HCT116 (cell line): ENCODE measurements around the gene THADA. TPM values are rescaled to one million over a fixed set of nuclear protein-coding genes. Genes with fewer than 3 reads are reported as not detected.

Experiments
- ATAC-seq: fragments of 200-7000 bp; cut with Tn5 transposase; 2 replicates; pipeline ENCODE4 v1.9.1; 2020; ENCODE audit warnings: mild to moderate bottlenecking, moderate library complexity
- BruUV-seq: library from RNA; stranded (reverse); fragments of 400-500 nt; replicated peaks from 2 replicates; lab custom pipeline; 2021; lab: Mats Ljungman, UMichigan
- CTCF ChIA-PET: fragments of 300-600 bp; sonication (Branson Sonifier 250); formaldehyde crosslinking; loops from one replicate; lab custom pipeline; 2021; ENCODE audit warnings: antibody characterized with exemption; lab: Charles Lee
- POLR2A ChIA-PET: fragments of 300-600, 350-600 bp; sonication (Branson Sonifier 250); formaldehyde crosslinking; loops from one replicate; lab custom pipeline; 2021; ENCODE audit warnings: antibody characterized with exemption; lab: Charles Lee
- RAD21 ChIA-PET, 2 experiments: fragments of 300-600 bp; sonication (Branson Sonifier 250); formaldehyde crosslinking; loops; one replicate each; lab custom pipeline; 2023; ENCODE audit warnings: low total read pairs in 2 of 2; ENCODE audit not compliant: uncharacterized antibody in 2 of 2, unreplicated experiment in 2 of 2, low non-redundant PET in 1 of 2; lab: Charles Lee
- DNase-seq: peaks from one replicate; pipeline ENCODE4 v3.0.0-alpha.2; 2010; ENCODE audit warnings: low read depth, low spot score
- H2AFZ ChIP-seq: fragments of 200-600 bp; shearing (Covaris generic), sonication (generic); 2 replicates; pipeline ENCODE4 v1.6.1; 2017; ENCODE audit warnings: low read depth, mixed run types, mixed read lengths, antibody characterized with exemption, low read length; ENCODE audit not compliant: poor library complexity, severe bottlenecking
- H3K27ac ChIP-seq: 2 replicates; pipeline ENCODE4 v1.5.1; 2012; ENCODE audit warnings: low read depth, low read length
- H3K27me3 ChIP-seq: fragments of 200-600 bp; sonication (generic); 2 replicates; pipeline ENCODE4 v1.6.1; 2016; ENCODE audit warnings: mixed run types, low read length, mixed read lengths; ENCODE audit not compliant: insufficient read depth
- H3K36me3 ChIP-seq, 2 experiments: fragments of 200-500 bp in 1 of 2; fragments of 200-600 bp in 1 of 2; sonication (Bioruptor generic) in 1 of 2; sonication (generic) in 1 of 2; 2 replicates each; pipeline versions ENCODE4 v1.5.1 to v1.6.1; 2014 to 2016; ENCODE audit warnings: low read length in 2 of 2, inconsistent platforms in 1 of 2, mixed read lengths in 1 of 2, mixed run types in 1 of 2; ENCODE audit not compliant: insufficient read depth in 2 of 2, control insufficient read depth in 1 of 2
- H3K4me1 ChIP-seq, 2 experiments: fragments of 200-600 bp in 1 of 2; sonication (generic) in 1 of 2; 2 replicates each; pipeline versions ENCODE4 v1.5.1 to v1.6.1; 2012 to 2017; ENCODE audit warnings: low read length in 2 of 2, inconsistent platforms in 1 of 2, mild to moderate bottlenecking in 1 of 2, mixed read lengths in 1 of 2, mixed run types in 1 of 2, moderate library complexity in 1 of 2; ENCODE audit not compliant: insufficient read depth in 2 of 2, control insufficient read depth in 1 of 2
- H3K4me2 ChIP-seq: fragments of 200-600 bp; sonication (generic); 2 replicates; pipeline ENCODE4 v1.6.1; 2017; ENCODE audit warnings: mixed run types, low read length, mixed read lengths
- H3K4me3 ChIP-seq, 2 experiments: fragments of 200-600 bp in 1 of 2; sonication (generic) in 1 of 2; replicated peaks in 1 of 2; 2 replicates each; pipeline ENCODE4 v1.5.1; 2011 to 2016; ENCODE audit warnings: low read length in 2 of 2, control low read depth in 1 of 2, low read depth in 1 of 2, mild to moderate bottlenecking in 1 of 2, mixed read lengths in 1 of 2, mixed run types in 1 of 2
- H3K79me2 ChIP-seq: fragments of 200-600 bp; sonication (generic); 2 replicates; pipeline ENCODE4 v1.6.1; 2017; ENCODE audit warnings: mild to moderate bottlenecking, mixed run types, low read length, moderate library complexity, mixed read lengths; ENCODE audit not compliant: insufficient read depth
- H3K9ac ChIP-seq: fragments of 200-600 bp; sonication (generic); 2 replicates; pipeline ENCODE4 v1.6.1; 2016; ENCODE audit warnings: low read length, mixed read lengths
- H3K9me2 ChIP-seq: fragments of 200-600 bp; sonication (generic), shearing (Covaris generic); 2 replicates; pipeline ENCODE4 v1.6.1; 2017; ENCODE audit warnings: mixed run types, mild to moderate bottlenecking, moderate library complexity; ENCODE audit not compliant: insufficient read depth
- H3K9me3 ChIP-seq, 2 experiments: fragments of 200-500 bp in 1 of 2; fragments of 200-600 bp in 1 of 2; sonication (Bioruptor generic) in 1 of 2; sonication (generic) in 1 of 2; 2 replicates each; pipeline ENCODE4 v1.6.1; 2014 to 2017; ENCODE audit warnings: low read length in 2 of 2, mixed read lengths in 2 of 2, inconsistent platforms in 1 of 2, low read depth in 1 of 2, mild to moderate bottlenecking in 1 of 2, mixed run types in 1 of 2, moderate library complexity in 1 of 2; ENCODE audit not compliant: control insufficient read depth in 1 of 2, insufficient read depth in 1 of 2
- H4K20me1 ChIP-seq: fragments of 200-600 bp; sonication (generic), shearing (Covaris generic); 2 replicates; pipeline ENCODE4 v1.6.1; 2017; ENCODE audit warnings: mixed run types, mild to moderate bottlenecking, moderate library complexity; ENCODE audit not compliant: insufficient read depth
- ATF3 ChIP-seq: IDR thresholded peaks from 2 replicates; pipeline ENCODE4 v1.6.1; 2012
- CBX3 ChIP-seq: IDR thresholded peaks from 2 replicates; pipeline ENCODE4 v1.6.1; 2012; ENCODE audit warnings: low read depth
- CEBPB ChIP-seq: IDR thresholded peaks from 2 replicates; pipeline ENCODE4 v1.6.1; 2012; ENCODE audit warnings: low read depth
- EGR1 ChIP-seq: IDR thresholded peaks from 2 replicates; pipeline ENCODE4 v1.6.1; 2012; ENCODE audit warnings: low read depth
- ELF1 ChIP-seq: IDR thresholded peaks from 2 replicates; pipeline ENCODE4 v1.6.1; 2012; ENCODE audit warnings: low read depth, borderline replicate concordance
- JUND ChIP-seq: IDR thresholded peaks from 2 replicates; pipeline ENCODE4 v1.6.1; 2012
- POLR2AphosphoS5 ChIP-seq: IDR thresholded peaks from 2 replicates; pipeline ENCODE4 v1.6.1; 2011; ENCODE audit warnings: mild to moderate bottlenecking, low read depth, low read length, moderate library complexity
- RAD21 ChIP-seq: IDR thresholded peaks from 2 replicates; pipeline ENCODE4 v1.6.1; 2012; ENCODE audit warnings: low read depth, mild to moderate bottlenecking
- REST ChIP-seq: IDR thresholded peaks from 2 replicates; pipeline ENCODE4 v1.6.1; 2012; ENCODE audit warnings: low read depth
- SIN3A ChIP-seq: IDR thresholded peaks from 2 replicates; pipeline ENCODE4 v1.6.1; 2012; ENCODE audit warnings: low read depth
- SP1 ChIP-seq: IDR thresholded peaks from 2 replicates; pipeline ENCODE4 v1.6.1; 2012; ENCODE audit warnings: low read depth
- SRF ChIP-seq: IDR thresholded peaks from 2 replicates; pipeline ENCODE4 v1.6.1; 2012; ENCODE audit warnings: low read depth
- TCF7L2 ChIP-seq: IDR thresholded peaks from 2 replicates; pipeline ENCODE4 v1.7.0; 2011; ENCODE audit warnings: borderline replicate concordance, inconsistent platforms; ENCODE audit not compliant: insufficient read depth, insufficient read length; ENCODE audit errors: extremely low read depth
- YY1 ChIP-seq: IDR thresholded peaks from 2 replicates; pipeline ENCODE4 v1.6.1; 2011; ENCODE audit warnings: low read length, low read depth, moderate library complexity, mild to moderate bottlenecking; ENCODE audit not compliant: insufficient replicate concordance; ENCODE audit errors: extremely low read depth
- ZNF274 ChIP-seq: fragments of 200-500 bp; sonication (Bioruptor generic); IDR thresholded peaks from 2 replicates; pipeline ENCODE4 v1.6.1; 2014; ENCODE audit warnings: mild to moderate bottlenecking, low read depth, low read length, inconsistent platforms
- intact Hi-C: fragments of 100-400 bp; cut with micrococcal nuclease; formaldehyde crosslinking; loops from 2 replicates; pipeline ENCODE4 v1.10.0; 2022
- total RNA-seq: library from RNA; stranded (reverse); gene quantifications from one replicate; pipeline ENCODE4 v1.2.1, GENCODE V29; 2021; ENCODE audit not compliant: unreplicated experiment
- TF ChIP-seq, protein P1 (sequence below): IDR thresholded peaks from 2 replicates; pipeline ENCODE4 v1.6.1; 2011; ENCODE audit warnings: mild to moderate bottlenecking, low read length, moderate library complexity; ENCODE audit not compliant: insufficient replicate concordance; ENCODE audit errors: extremely low read depth

Gene THADA
- total RNA-seq, 1 experiment from 2014 or later = 30.7 TPM

- intact Hi-C loops = no loop called here
- Histone ChIP-seq H3K9me2 (no peaks in the 10 kb centered on the region), H3K9ac (no peak overlapping the region), H3K4me2 (no peak overlapping the region), H3K79me2 (no peaks in the 10 kb centered on the region), H3K9me3 (no peaks in the 10 kb centered on the region), H3K27ac (no peak overlapping the region), H3K36me3 (no peaks in the 10 kb centered on the region), H2AFZ (no peak overlapping the region), H3K27me3 (no peaks in the 10 kb centered on the region), H4K20me1 (no peaks in the 10 kb centered on the region), H3K4me3 (no peak overlapping the region), H3K4me1 (no peaks in the 10 kb centered on the region)
- CTCF ChIA-PET = no interaction called here
- no TSS peak for BruUV-seq
- ATAC-seq (no peak), DNase-seq (no peak)
- TF ChIP-seq TCF7L2 = no peak
- TF ChIP-seq CEBPB = no peak
- no peak for TF ChIP-seq ZNF274
- RAD21 ChIA-PET = no interaction called here
- POLR2A ChIA-PET = no interaction called here
Measured at GRCh38 chr2:43266711-43267111, 329.1 kb downstream of the THADA start.

- Histone ChIP-seq H3K4me2 (no peak overlapping the region), H3K9me3 (no peaks in the 10 kb centered on the region), H3K4me1 (no peaks in the 10 kb centered on the region), H3K9ac (no peak overlapping the region), H3K4me3 (no peak overlapping the region), H3K79me2 (no peaks in the 10 kb centered on the region), H3K27me3 (no peaks in the 10 kb centered on the region), H4K20me1 (no peaks in the 10 kb centered on the region), H3K36me3 (no peaks in the 10 kb centered on the region), H3K27ac (no peak overlapping the region), H3K9me2 (no peaks in the 10 kb centered on the region), H2AFZ (no peak overlapping the region)
- BruUV-seq = no TSS peak
- ATAC-seq (no peak), DNase-seq (no peak)
- intact Hi-C loops = no loop called here
- RAD21 ChIA-PET = no interaction called here
- POLR2A ChIA-PET = no interaction called here
- CTCF ChIA-PET = no interaction called here
- TF ChIP-seq SP1 (no peak), JUND (no peak), ATF3 (no peak), EGR1 (no peak), ELF1 (no peak), TCF7L2 (no peak), SRF (no peak), REST (no peak), SIN3A (no peak), POLR2AphosphoS5 (no peak), RAD21 (no peak), CBX3 (no peak), YY1 (no peak)
- TF ChIP-seq, protein P1, sequence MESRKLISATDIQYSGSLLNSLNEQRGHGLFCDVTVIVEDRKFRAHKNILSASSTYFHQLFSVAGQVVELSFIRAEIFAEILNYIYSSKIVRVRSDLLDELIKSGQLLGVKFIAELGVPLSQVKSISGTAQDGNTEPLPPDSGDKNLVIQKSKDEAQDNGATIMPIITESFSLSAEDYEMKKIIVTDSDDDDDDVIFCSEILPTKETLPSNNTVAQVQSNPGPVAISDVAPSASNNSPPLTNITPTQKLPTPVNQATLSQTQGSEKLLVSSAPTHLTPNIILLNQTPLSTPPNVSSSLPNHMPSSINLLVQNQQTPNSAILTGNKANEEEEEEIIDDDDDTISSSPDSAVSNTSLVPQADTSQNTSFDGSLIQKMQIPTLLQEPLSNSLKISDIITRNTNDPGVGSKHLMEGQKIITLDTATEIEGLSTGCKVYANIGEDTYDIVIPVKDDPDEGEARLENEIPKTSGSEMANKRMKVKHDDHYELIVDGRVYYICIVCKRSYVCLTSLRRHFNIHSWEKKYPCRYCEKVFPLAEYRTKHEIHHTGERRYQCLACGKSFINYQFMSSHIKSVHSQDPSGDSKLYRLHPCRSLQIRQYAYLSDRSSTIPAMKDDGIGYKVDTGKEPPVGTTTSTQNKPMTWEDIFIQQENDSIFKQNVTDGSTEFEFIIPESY = no peak
Measured at GRCh38 chr2:43265421-43265820, 330.4 kb downstream of the THADA start.
